ENCODE data around the gene NDUFA1. TPM values are rescaled to one million over a fixed set of nuclear protein-coding genes. Genes with fewer than 3 reads are reported as not detected.
"Not testable (repeated sequence)": the region's sequence is repeated elsewhere in the genome, so short reads cannot be mapped to it uniquely, and the experiment has no call there.

NDUFA1 gene
- total and polyA plus RNA-seq, 9 of the 15 experiments (the other 6 are each of a cell fraction or from before 2014, with no cell fraction given): 162 to 1,285 (median 383) TPM

GRCh38 chrX:119887721-119888425 lies 16.2 kb downstream of the NDUFA1 start (continued):
- TF ChIP-seq, protein P1, sequence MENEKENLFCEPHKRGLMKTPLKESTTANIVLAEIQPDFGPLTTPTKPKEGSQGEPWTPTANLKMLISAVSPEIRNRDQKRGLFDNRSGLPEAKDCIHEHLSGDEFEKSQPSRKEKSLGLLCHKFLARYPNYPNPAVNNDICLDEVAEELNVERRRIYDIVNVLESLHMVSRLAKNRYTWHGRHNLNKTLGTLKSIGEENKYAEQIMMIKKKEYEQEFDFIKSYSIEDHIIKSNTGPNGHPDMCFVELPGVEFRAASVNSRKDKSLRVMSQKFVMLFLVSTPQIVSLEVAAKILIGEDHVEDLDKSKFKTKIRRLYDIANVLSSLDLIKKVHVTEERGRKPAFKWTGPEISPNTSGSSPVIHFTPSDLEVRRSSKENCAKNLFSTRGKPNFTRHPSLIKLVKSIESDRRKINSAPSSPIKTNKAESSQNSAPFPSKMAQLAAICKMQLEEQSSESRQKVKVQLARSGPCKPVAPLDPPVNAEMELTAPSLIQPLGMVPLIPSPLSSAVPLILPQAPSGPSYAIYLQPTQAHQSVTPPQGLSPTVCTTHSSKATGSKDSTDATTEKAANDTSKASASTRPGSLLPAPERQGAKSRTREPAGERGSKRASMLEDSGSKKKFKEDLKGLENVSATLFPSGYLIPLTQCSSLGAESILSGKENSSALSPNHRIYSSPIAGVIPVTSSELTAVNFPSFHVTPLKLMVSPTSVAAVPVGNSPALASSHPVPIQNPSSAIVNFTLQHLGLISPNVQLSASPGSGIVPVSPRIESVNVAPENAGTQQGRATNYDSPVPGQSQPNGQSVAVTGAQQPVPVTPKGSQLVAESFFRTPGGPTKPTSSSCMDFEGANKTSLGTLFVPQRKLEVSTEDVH (IDR thresholded peaks at IDR 0.05; ENCODE audit: low read depth, partially characterized antibody): no peak
- TF ChIP-seq, protein P2, sequence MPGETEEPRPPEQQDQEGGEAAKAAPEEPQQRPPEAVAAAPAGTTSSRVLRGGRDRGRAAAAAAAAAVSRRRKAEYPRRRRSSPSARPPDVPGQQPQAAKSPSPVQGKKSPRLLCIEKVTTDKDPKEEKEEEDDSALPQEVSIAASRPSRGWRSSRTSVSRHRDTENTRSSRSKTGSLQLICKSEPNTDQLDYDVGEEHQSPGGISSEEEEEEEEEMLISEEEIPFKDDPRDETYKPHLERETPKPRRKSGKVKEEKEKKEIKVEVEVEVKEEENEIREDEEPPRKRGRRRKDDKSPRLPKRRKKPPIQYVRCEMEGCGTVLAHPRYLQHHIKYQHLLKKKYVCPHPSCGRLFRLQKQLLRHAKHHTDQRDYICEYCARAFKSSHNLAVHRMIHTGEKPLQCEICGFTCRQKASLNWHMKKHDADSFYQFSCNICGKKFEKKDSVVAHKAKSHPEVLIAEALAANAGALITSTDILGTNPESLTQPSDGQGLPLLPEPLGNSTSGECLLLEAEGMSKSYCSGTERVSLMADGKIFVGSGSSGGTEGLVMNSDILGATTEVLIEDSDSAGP (CRISPR knock-in tag; IDR thresholded peaks at IDR 0.05): no peak
- TF ChIP-seq MTA3 (IDR thresholded peaks at IDR 0.05; ENCODE audit: borderline replicate concordance): no peak
- TF ChIP-seq, protein P3, sequence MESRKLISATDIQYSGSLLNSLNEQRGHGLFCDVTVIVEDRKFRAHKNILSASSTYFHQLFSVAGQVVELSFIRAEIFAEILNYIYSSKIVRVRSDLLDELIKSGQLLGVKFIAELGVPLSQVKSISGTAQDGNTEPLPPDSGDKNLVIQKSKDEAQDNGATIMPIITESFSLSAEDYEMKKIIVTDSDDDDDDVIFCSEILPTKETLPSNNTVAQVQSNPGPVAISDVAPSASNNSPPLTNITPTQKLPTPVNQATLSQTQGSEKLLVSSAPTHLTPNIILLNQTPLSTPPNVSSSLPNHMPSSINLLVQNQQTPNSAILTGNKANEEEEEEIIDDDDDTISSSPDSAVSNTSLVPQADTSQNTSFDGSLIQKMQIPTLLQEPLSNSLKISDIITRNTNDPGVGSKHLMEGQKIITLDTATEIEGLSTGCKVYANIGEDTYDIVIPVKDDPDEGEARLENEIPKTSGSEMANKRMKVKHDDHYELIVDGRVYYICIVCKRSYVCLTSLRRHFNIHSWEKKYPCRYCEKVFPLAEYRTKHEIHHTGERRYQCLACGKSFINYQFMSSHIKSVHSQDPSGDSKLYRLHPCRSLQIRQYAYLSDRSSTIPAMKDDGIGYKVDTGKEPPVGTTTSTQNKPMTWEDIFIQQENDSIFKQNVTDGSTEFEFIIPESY (CRISPR knock-in tag; IDR thresholded peaks at IDR 0.05): 0 out of 2 replicates have a peak, but pooled peaks have one; percentile 18

- H3K9ac ChIP-seq (ENCODE audit: insufficient read depth in 1 of 2, low read depth in 2 of 2, low read length in 2 of 2); H3K9me3 ChIP-seq (replicated peaks; ENCODE audit: control insufficient read depth, insufficient read depth, low read depth, low read length); intact Hi-C loops (cut with micrococcal nuclease); H3K9me1 ChIP-seq (ENCODE audit: control insufficient read depth, insufficient read depth, low read length); H2AFZ ChIP-seq (ENCODE audit: low read depth, low read length); in situ Hi-C loops (cut with MboI); H3K79me2 ChIP-seq (ENCODE audit: control insufficient read depth, insufficient read depth, low read length); H4K20me1 ChIP-seq (replicated peaks; ENCODE audit: control insufficient read depth, insufficient read depth, low read length); ATAC-seq; H3K27ac ChIP-seq (ENCODE audit: extremely low read depth, low read depth, low read length); BruUV-seq (replicated peaks); FAIRE-seq; H3K36me3 ChIP-seq (ENCODE audit: control insufficient read depth, insufficient read depth, low read length); CTCF ChIA-PET (ENCODE audit: low intra/inter-chr PET ratio); H3K4me2 ChIP-seq (ENCODE audit: insufficient read depth, low read length); H3K4me3 ChIP-seq; H3K4me1 ChIP-seq (replicated peaks in 1 of 2; ENCODE audit: control insufficient read depth in 2 of 2, insufficient read depth in 2 of 2, low read length in 2 of 2); DNase-seq (ENCODE audit: extremely low read depth in 1 of 4, low spot score in 3 of 4); H3K27me3 ChIP-seq (ENCODE audit: control insufficient read depth in 2 of 2, insufficient read depth in 2 of 2, low read length in 2 of 2): not testable (repeated sequence)
- 95% methylated on average over 4 of the region's 36 CpGs for WGBS (ENCODE audit: insufficient coverage, low coverage, missing lambda C conversion rate)
- POLR2A ChIA-PET: interaction anchor here (0.6 kb wide), 1 partner anchor 10 kb away, joined by 3 read pairs; no protein-coding TSS in a partner anchor
These were observed 19.0 kb downstream of the NDUFA1 start for GRCh38 chrX:119890626-119891025.

Measured in K562 (cell line).